GM12878 (cell line): Measurements from ENCODE around the gene OSMR. TPM values are rescaled to one million over a fixed set of nuclear protein-coding genes. Genes with fewer than 3 reads are reported as not detected.

Experiments used
- ATAC-seq: fragments of 200-7000 bp; cut with Tn5 transposase; 3 replicates; pipeline ENCODE4 v1.9.1; 2020; ENCODE audit warnings: mild to moderate bottlenecking, moderate library complexity
- BruUV-seq: library from RNA; stranded (reverse); fragments of 400-500 nt; replicated peaks from 2 replicates; lab custom pipeline; 2021; lab: Mats Ljungman, UMichigan
- CTCF ChIA-PET: fragments of 300-600 bp; sonication (Branson Sonifier 250); formaldehyde crosslinking; extraction: SDS; loops from one replicate; lab custom pipeline; 2021; ENCODE audit warnings: inconsistent platforms; lab: Yijun Ruan, JAX
- POLR2A ChIA-PET: fragments of 350-600 bp; formaldehyde crosslinking; extraction: SDS; loops from one replicate; lab custom pipeline; 2021; ENCODE audit warnings: inconsistent platforms; lab: Charles Lee
- RAD21 ChIA-PET: fragments of 300-600 bp; sonication (Branson Sonifier 250); formaldehyde crosslinking; loops from one replicate; lab custom pipeline; 2023; ENCODE audit warnings: antibody characterized with exemption; ENCODE audit not compliant: unreplicated experiment; lab: Charles Lee
- SMC1A ChIA-PET: fragments of 300-600 bp; sonication (Branson Sonifier 250); formaldehyde crosslinking; loops from one replicate; lab custom pipeline; 2023; ENCODE audit not compliant: unreplicated experiment, uncharacterized antibody; lab: Charles Lee
- DNase-seq: peaks from one replicate; pipeline ENCODE4 v3.0.0-alpha.2; 2011; ENCODE audit warnings: low read depth, low spot score
- FAIRE-seq: peaks from 3 replicates; lab custom pipeline; 2011; peaks lifted over from hg19 to GRCh38; lab: Jason Lieb, UNC
- H2AFZ ChIP-seq: 2 replicates; pipeline ENCODE4 v1.6.0; 2011; ENCODE audit warnings: low read depth, low read length, control low read depth; ENCODE audit not compliant: control insufficient read depth
- H3K27ac ChIP-seq: 2 replicates; pipeline ENCODE4 v1.5.1; 2011; ENCODE audit warnings: control low read depth; ENCODE audit not compliant: control insufficient read depth, insufficient read depth
- H3K27me3 ChIP-seq, 2 experiments: replicated peaks in 1 of 2; 2 replicates each; pipeline versions ENCODE4 v1.6.0 to v1.6.1; 2011; ENCODE audit warnings: low read length in 1 of 2; ENCODE audit not compliant: control insufficient read depth in 2 of 2, insufficient read depth in 2 of 2
- H3K36me3 ChIP-seq, 2 experiments: 2 replicates each; pipeline ENCODE4 v1.5.1; 2011; ENCODE audit warnings: low read length in 1 of 2; ENCODE audit not compliant: control insufficient read depth in 2 of 2, insufficient read depth in 2 of 2
- H3K4me1 ChIP-seq: 2 replicates; pipeline ENCODE4 v1.6.1; 2011; ENCODE audit warnings: mild to moderate bottlenecking, low read length, moderate library complexity, mixed read lengths; ENCODE audit not compliant: control insufficient read depth, insufficient read depth
- H3K4me2 ChIP-seq: 2 replicates; pipeline ENCODE4 v1.6.0; 2011; ENCODE audit warnings: control low read depth; ENCODE audit not compliant: control insufficient read depth, insufficient read depth
- H3K4me3 ChIP-seq: fragments of 200-600 bp; sonication (generic); 2 replicates; pipeline ENCODE4 v1.5.1; 2016
- H3K79me2 ChIP-seq: 2 replicates; pipeline ENCODE4 v1.6.0; 2011; ENCODE audit warnings: low read length; ENCODE audit not compliant: control insufficient read depth, insufficient read depth
- H3K9ac ChIP-seq: 2 replicates; pipeline ENCODE4 v1.8.0; 2011; ENCODE audit warnings: low read length, control low read depth, mixed read lengths; ENCODE audit not compliant: control insufficient read depth, insufficient read depth
- H3K9me3 ChIP-seq: replicated peaks from 3 replicates; pipeline ENCODE4 v1.5.1; 2011; ENCODE audit warnings: mild to moderate bottlenecking, low read length; ENCODE audit not compliant: control insufficient read depth, insufficient read depth
- H4K20me1 ChIP-seq: 2 replicates; pipeline ENCODE4 v1.6.0; 2011; ENCODE audit not compliant: control insufficient read depth, insufficient read depth
- EED ChIP-seq: sonication (generic); IDR thresholded peaks from 2 replicates; pipeline ENCODE4 v1.6.1; 2016; ENCODE audit warnings: antibody characterized with exemption, low read depth
- IKZF2 ChIP-seq, 2 experiments: fragments of 450-650 bp; IDR thresholded peaks; 2 replicates each; pipeline ENCODE4 v1.6.1; 2017; ENCODE audit warnings: mild to moderate bottlenecking in 2 of 2, moderate library complexity in 2 of 2
- MXI1 ChIP-seq: fragments of 150-350 bp; IDR thresholded peaks from 2 replicates; pipeline ENCODE4 v1.6.1; 2011; ENCODE audit warnings: low read depth, mild to moderate bottlenecking, inconsistent platforms, low read length, improper control_type of control experiment
- ZNF24 ChIP-seq: fragments of 450-650 bp; IDR thresholded peaks from 2 replicates; pipeline ENCODE4 v1.6.1; 2017; ENCODE audit warnings: antibody characterized with exemption, mild to moderate bottlenecking
- WGBS: methylation state at CpG from one replicate; pipeline ENCODE4 v1.1.6; 2016; ENCODE audit warnings: low lambda C conversion rate; ENCODE audit not compliant: insufficient replicate concordance, insufficient coverage; ENCODE audit errors: missing lambda C conversion rate; 5-methylcytosine and 5-hydroxymethylcytosine counted together
- in situ Hi-C: fragments of 300-500 bp; cut with MboI; formaldehyde crosslinking; loops from 9 replicates; pipeline ENCODE4 v1.14.3; 2018; ENCODE audit warnings: mixed read lengths
- intact Hi-C: fragments of 100-400 bp; cut with micrococcal nuclease; formaldehyde crosslinking; loops from one replicate; pipeline ENCODE4 v1.14.2; 2022; ENCODE audit not compliant: unreplicated experiment
- polyA plus RNA-seq, 11 experiments: library from polyadenylated mRNA; depleted of rRNA in 4 of 11; unstranded in 6 of 11; stranded (reverse) in 5 of 11; fragments of >200 nt; fragmentation: Nextera tagmentation in 4 of 11; fragmentation: Illumina TruSeq in 1 of 11; extraction: Ambion mirVana in 4 of 11; extraction: Trizol in 1 of 11; gene quantifications; 1 replicate in 1 of 11; 2 replicates in 10 of 11; pipeline versions ENCODE4 v1.2.1 to v1.2.3, GENCODE V29; 2011 to 2016; ENCODE audit warnings: inconsistent platforms in 2 of 11, missing spikeins in 2 of 11, low read depth in 1 of 11
- total RNA-seq, 4 experiments: library from RNA; depleted of rRNA in 3 of 4; stranded (reverse); fragments of >200 nt in 3 of 4; fragmentation: Illumina TruSeq in 1 of 4; extraction: Trizol in 1 of 4; gene quantifications; 2 replicates each; pipeline versions ENCODE4 v1.2.1 to v1.2.3, GENCODE V29; 2013 to 2021
- TF ChIP-seq, protein P1 (sequence below): fragments of 450-650 bp; formaldehyde crosslinking; IDR thresholded peaks from 2 replicates; pipeline ENCODE4 v1.4.0; 2022; ENCODE audit warnings: mild to moderate bottlenecking, moderate library complexity

Gene OSMR
- total and polyA plus RNA-seq, 10 of the 15 experiments (the other 5 are each of a cell fraction or from before 2014, with no cell fraction given) = 0.03 to 0.05 TPM; not detected in 8

DNA sequence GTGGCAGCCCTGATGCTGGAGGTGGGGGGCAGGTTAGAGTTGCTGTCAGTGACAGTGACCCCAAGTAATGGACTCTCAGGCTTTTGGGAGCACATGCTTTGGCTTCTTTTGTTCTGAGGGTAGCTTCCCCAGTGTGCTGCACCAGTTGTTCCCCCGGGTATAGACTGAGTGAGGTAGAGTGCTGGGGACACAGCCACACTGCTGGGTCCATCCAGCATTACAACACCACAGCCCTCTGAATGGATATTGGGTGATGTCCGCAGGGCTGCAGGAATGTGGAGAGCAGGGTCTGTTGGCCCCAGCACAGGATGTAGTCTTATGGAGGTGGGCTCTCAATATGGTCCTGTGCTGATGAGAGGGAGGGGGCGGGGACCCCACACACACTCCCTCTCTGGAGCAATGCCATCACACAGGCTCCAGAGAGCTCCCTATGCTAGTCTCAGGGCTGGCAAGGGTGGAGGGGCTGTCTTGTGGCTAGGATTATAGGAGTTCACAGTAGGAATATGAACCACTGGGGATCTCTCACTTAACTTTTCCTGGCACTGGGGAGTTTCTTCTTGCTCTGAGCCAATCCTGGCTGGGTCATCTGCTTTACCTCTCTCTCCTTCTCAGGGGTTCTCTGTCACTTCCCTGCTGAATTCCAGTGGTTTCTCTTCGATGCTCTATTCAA is 20.7 kb downstream of the OSMR start:
- no peak overlapping the region for H2AFZ ChIP-seq
- no peak overlapping the region for H3K27ac ChIP-seq
- TF ChIP-seq MXI1 = no peak
- TF ChIP-seq, protein P1, sequence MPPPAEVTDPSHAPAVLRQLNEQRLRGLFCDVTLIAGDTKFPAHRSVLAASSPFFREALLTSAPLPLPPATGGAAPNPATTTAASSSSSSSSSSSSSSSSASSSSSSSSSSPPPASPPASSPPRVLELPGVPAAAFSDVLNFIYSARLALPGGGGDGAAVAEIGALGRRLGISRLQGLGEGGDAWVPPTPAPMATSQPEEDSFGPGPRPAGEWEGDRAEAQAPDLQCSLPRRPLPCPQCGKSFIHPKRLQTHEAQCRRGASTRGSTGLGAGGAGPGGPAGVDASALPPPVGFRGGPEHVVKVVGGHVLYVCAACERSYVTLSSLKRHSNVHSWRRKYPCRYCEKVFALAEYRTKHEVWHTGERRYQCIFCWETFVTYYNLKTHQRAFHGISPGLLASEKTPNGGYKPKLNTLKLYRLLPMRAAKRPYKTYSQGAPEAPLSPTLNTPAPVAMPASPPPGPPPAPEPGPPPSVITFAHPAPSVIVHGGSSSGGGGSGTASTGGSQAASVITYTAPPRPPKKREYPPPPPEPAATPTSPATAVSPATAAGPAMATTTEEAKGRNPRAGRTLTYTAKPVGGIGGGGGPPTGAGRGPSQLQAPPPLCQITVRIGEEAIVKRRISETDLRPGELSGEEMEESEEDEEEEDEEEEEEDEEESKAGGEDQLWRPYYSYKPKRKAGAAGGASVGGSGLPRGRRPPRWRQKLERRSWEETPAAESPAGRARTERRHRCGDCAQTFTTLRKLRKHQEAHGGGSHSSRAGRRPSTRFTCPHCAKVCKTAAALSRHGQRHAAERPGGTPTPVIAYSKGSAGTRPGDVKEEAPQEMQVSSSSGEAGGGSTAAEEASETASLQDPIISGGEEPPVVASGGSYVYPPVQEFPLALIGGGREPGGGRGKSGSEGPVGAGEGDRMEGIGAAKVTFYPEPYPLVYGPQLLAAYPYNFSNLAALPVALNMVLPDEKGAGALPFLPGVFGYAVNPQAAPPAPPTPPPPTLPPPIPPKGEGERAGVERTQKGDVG (CRISPR knock-in tag) = no peak
- no peak for TF ChIP-seq EED
- no peak for TF ChIP-seq IKZF2 (IDR thresholded peaks at IDR 0.05)
- no peak for TF ChIP-seq ZNF24
- 41% methylated on average over 4 of the region's 4 CpGs for WGBS
- DNase-seq (no peak), FAIRE-seq (no peak), ATAC-seq (no peak)
- no peaks in the 10 kb centered on the region for H4K20me1 ChIP-seq
- CTCF ChIA-PET = no interaction called here
- H3K27me3 ChIP-seq = no peaks in the 10 kb centered on the region
- H3K9me3 ChIP-seq = no peaks in the 10 kb centered on the region
- H3K36me3 ChIP-seq = no peaks in the 10 kb centered on the region
- RAD21 ChIA-PET = no interaction called here
- in situ Hi-C loops (no loop called here), intact Hi-C loops (no loop called here)
- POLR2A ChIA-PET = no interaction called here
- SMC1A ChIA-PET = no interaction called here
- H3K4me3 ChIP-seq = no peak overlapping the region
- BruUV-seq = no TSS peak
- H3K4me2 ChIP-seq = no peak overlapping the region
- no peaks in the 10 kb centered on the region for H3K79me2 ChIP-seq
- H3K4me1 ChIP-seq = no peaks in the 10 kb centered on the region
- H3K9ac ChIP-seq = no peak overlapping the region
